Activated naive CD8-positive, alpha-beta T cell treated with anti-CD3 and anti-CD28 coated beads, Interleukin-2, amount 10 ng/mL, durations not matched to agents 7 days and 5 days (primary cell): Measurements from ENCODE around the gene SLC19A2. TPM values are rescaled to one million over a fixed set of nuclear protein-coding genes. Genes with fewer than 3 reads are reported as not detected.
"Not testable (repeated sequence)": the region's sequence is repeated elsewhere in the genome, so short reads cannot be mapped to it uniquely, and the experiment has no call there.

Source experiments
- ATAC-seq: fragments of 150-1000 bp; cut with Tn5 transposase; one replicate; pipeline ENCODE4 v1.10.0; 2021; ENCODE audit warnings: low read depth, moderate library complexity
- POLR2A ChIA-PET: fragments of 350-600 bp; sonication (Branson Sonifier 250); formaldehyde crosslinking; loops from one replicate; lab custom pipeline; 2021; ENCODE audit warnings: antibody characterized with exemption; lab: Charles Lee
- DNase-seq: peaks from one replicate; pipeline ENCODE4 v3.0.0; 2021
- H3K27ac Mint-ChIP-seq: one replicate; pipeline ENCODE4 v1.8.0; 2022; ENCODE audit warnings: mild to moderate bottlenecking, mixed read lengths
- H3K27me3 Mint-ChIP-seq: one replicate; pipeline ENCODE4 v1.8.0; 2022; ENCODE audit warnings: mild to moderate bottlenecking, moderate library complexity, mixed read lengths
- H3K36me3 Mint-ChIP-seq: one replicate; pipeline ENCODE4 v1.8.0; 2021; ENCODE audit warnings: mild to moderate bottlenecking, mixed read lengths
- H3K4me1 Mint-ChIP-seq: one replicate; pipeline ENCODE4 v1.8.0; 2021; ENCODE audit warnings: mixed read lengths
- H3K4me3 Mint-ChIP-seq: one replicate; pipeline ENCODE4 v1.8.0; 2022; ENCODE audit warnings: mild to moderate bottlenecking, moderate library complexity, mixed read lengths
- H3K9me3 Mint-ChIP-seq: one replicate; pipeline ENCODE4 v1.8.0; 2021; ENCODE audit warnings: mixed read lengths
- total RNA-seq, 2 experiments: library from RNA; stranded (reverse); gene quantifications; one replicate each; pipeline ENCODE4 v1.2.3, GENCODE V29; 2021

SLC19A2 gene, protein sequence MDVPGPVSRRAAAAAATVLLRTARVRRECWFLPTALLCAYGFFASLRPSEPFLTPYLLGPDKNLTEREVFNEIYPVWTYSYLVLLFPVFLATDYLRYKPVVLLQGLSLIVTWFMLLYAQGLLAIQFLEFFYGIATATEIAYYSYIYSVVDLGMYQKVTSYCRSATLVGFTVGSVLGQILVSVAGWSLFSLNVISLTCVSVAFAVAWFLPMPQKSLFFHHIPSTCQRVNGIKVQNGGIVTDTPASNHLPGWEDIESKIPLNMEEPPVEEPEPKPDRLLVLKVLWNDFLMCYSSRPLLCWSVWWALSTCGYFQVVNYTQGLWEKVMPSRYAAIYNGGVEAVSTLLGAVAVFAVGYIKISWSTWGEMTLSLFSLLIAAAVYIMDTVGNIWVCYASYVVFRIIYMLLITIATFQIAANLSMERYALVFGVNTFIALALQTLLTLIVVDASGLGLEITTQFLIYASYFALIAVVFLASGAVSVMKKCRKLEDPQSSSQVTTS
- 1 to 10 TPM; 4.8 to 5.0 TPM for total RNA-seq

DNA sequence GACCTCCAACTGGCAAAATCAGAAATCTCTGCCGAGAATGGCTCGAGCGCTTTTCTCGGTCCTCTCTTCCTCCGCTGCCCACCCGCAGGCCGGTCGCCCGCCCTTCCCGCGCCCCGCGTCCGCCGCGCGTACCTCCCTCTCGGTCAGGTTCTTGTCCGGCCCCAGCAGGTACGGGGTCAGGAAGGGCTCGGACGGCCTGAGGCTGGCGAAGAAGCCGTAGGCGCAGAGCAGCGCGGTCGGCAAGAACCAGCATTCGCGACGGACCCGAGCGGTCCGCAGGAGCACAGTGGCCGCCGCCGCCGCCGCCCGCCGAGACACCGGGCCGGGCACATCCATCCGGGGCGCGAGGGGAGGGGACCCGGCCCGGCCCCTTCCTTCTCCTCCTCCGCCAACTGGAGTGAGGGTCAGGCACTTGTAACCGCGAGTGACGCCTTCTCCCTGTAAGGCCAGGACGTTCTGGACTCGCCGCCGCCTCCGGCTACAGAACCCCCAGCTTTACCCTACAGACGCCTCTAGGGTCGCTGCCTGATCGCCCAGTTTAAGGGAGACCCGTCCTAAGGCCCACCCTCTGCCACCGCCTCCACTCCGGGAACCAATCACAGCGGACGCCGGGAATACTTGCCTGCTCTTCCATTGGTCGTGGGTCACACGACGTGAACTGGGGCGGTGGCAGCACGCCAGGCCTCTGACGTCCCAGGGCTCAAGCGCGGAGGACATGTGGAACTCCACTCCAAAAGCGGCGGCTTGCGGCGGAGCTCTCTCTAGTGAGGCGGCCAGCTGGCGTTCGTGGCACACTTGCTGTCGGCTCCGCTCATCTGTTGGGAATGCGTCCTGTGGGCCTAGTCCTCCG is at the start of gene SLC19A2:
Gene SLC19A2, minus strand, starts transcription at position 514 of the 850 bp plus-strand sequence. Its CDS starts 178 bp downstream, at position 336.
- no peaks in the 10 kb centered on the region for H3K36me3 Mint-ChIP-seq
- H3K9me3 Mint-ChIP-seq, result no peaks in the 10 kb centered on the region
- DNase-seq (peak; percentile 87), ATAC-seq (peak; percentile 99)
- peak within 1 kb of the TSS; percentile 87 for H3K4me3 Mint-ChIP-seq
- H3K27ac Mint-ChIP-seq, result peak within 1 kb of the TSS; percentile 84
- H3K4me1 Mint-ChIP-seq, result peaks cover 33% of the 10 kb centered on the region
- H3K27me3 Mint-ChIP-seq, result no peaks in the 10 kb centered on the region
- POLR2A ChIA-PET, result no interaction called here

DNA sequence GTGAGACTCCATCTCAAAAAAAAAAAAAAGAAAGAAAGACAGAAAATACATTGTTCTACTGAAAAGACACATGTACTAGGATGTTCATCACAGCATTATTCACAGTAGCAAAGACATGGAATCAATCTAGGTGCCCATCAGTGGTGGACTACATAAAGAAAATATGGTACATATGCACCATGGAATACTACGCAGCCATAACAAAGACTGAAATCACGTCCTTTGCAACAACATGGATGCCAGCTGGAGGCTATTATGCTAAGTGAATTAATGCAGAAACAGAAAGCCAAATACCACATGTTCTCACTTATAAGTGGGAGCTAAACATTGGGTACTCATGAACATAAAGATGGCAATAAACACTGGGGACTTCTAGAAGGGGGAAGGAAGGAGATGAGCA is 48.9 kb upstream of the SLC19A2 start:
- Mint-ChIP-seq H3K4me1 (no peaks in the 10 kb centered on the region), H3K9me3 (no peaks in the 10 kb centered on the region), H3K4me3 (no peak overlapping the region), H3K36me3 (peaks cover 2% of the 10 kb centered on the region), H3K27me3 (peaks cover 3% of the 10 kb centered on the region), H3K27ac (no peak overlapping the region)
- DNase-seq (no peak), ATAC-seq (no peak)
- POLR2A ChIA-PET, result no interaction called here

DNA sequence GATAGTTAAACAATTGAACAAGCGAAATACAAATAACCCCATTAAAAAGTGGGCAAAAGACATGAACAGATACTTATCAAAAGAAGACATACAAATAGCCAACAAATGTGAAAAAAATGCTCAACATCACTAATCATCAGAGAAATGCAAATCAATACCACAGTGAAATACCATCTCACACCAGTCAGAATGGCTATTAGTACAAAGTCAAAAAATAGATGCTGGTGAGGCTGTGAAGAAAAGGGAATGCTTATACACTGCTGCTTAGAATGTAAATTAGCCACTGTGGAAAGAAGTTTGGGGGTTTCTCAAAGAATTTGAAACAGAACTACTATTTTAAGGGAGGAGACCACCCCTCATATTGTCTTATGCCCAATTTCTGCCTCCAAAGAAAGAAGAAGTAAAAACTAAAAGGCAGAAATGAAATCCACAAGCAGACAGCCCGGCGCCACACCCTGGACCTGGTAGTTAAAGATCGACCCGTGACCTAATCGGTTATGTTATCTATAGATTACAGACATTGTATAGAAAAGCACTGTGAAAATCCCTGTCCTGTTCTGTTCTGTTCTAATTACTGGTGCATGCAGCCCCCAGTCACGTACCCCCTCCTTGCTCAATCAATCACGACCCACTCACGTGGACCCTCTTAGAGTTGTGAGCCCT is 47.9 kb upstream of the SLC19A2 start:
- POLR2A ChIA-PET, H3K4me3 Mint-ChIP-seq, DNase-seq, H3K27ac Mint-ChIP-seq, H3K36me3 Mint-ChIP-seq, H3K9me3 Mint-ChIP-seq, H3K27me3 Mint-ChIP-seq, ATAC-seq, H3K4me1 Mint-ChIP-seq: not testable (repeated sequence)

DNA sequence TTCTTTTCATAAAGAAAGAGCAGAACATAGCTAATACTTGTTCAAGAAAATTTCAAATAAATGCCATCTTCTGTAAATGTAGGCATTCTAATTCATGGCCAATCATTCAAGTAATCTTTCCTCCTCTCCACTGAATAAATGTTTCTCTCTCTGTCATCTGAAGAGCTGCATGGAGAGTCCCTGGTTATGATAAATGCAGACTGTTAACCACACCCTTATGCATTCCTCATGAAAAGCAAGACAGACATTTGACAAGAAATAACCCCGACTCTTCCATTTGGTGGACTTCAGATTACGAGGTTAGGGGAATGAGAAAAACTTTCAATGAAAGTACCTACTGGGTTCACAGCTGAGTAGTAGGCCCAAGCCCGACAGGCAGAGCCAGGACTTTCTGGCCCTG is 44.7 kb upstream of the SLC19A2 start:
- DNase-seq, result no peak
- H3K4me3 Mint-ChIP-seq, result no peak overlapping the region
- peaks cover 2% of the 10 kb centered on the region for H3K36me3 Mint-ChIP-seq
- no peak overlapping the region for H3K27ac Mint-ChIP-seq
- H3K9me3 Mint-ChIP-seq, result no peaks in the 10 kb centered on the region
- peaks cover 3% of the 10 kb centered on the region for H3K27me3 Mint-ChIP-seq
- ATAC-seq, result no peak
- POLR2A ChIA-PET, result no interaction called here
- peaks cover 12% of the 10 kb centered on the region for H3K4me1 Mint-ChIP-seq

DNA sequence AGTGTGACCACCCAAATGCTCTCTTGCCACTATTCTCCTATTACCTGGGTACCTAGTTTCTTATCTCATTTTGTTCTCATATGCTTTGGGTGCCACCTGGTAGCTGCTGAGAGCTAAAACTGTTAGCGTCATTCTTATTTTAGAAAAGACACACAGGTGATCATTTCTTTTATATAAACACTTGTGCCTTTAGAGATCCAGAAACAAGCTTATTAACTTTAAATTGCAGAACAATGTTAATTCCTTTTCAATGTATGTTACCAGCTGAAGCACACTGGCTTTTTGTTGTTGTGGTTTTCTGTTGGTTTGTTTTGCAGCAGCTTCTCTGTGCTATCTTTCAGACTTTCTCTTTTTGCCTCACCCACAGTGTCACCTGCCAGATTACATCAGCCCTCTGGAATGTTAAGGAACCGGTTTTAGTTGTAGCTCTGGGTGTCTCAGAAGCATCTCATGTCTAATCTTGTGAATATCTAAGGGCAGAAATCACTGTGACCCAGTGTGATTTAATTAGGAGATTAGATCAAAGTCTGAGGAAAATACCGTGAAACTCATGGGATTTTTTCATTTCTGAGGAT is 43.4 kb upstream of the SLC19A2 start:
- H3K27ac Mint-ChIP-seq, result peak overlapping the region; percentile 7
- POLR2A ChIA-PET, result interaction anchor here (0.5 kb wide), 1 partner anchor 380 kb away, joined by 3 read pairs; no protein-coding TSS in a partner anchor

DNA sequence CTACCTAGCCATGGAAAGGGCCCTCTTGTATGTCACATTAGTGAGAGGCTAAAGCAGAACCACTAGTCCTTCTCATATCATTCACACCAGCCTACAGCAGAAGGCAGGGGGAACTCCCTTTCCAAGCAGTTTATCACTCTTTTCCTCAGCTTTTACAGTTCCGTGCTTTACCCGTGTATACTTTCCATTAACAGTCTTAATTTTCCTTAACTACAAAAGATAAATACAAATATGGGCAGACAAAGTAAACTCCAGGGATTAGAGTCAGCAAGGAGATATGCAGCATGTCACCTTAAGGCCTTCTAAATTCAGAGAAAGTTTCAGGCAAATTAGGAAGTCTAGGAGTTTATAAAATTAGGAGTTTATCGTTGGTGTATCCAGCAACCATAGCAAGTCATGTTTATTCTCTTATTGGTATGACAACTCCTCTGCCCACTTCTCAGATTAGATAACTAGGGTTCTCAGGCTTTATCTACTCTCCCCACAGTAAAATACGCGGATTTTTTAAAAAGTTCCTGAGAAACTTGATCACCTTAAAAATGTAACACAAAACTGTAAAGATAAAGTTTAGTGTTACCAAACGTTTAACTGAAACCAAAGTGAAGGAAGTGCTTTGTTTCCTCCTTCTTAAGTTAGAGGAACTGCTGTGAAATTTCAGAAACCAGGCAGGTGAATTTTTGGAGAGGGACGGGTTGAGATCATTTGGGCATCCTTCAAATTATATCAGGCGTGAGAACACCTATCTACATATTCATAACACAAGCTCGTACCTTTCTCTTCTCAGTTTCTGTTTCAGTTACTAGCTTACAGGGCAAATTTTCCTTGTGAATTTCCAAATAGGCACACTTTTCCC is 42.7 kb upstream of the SLC19A2 start:
- peak overlapping the region; percentile 69 for H3K4me3 Mint-ChIP-seq
- POLR2A ChIA-PET, result no interaction called here
- peak overlapping the region; percentile 7 for H3K27ac Mint-ChIP-seq
- no peak for ATAC-seq
- no peak for DNase-seq
- H3K27me3 Mint-ChIP-seq, result peaks cover 3% of the 10 kb centered on the region
- peaks cover 12% of the 10 kb centered on the region for H3K4me1 Mint-ChIP-seq
- H3K9me3 Mint-ChIP-seq, result no peaks in the 10 kb centered on the region
- H3K36me3 Mint-ChIP-seq, result peaks cover 1% of the 10 kb centered on the region

More for the DNA sequence above, 43.4 kb upstream of the SLC19A2 start:
- Mint-ChIP-seq H3K4me1 (peaks cover 12% of the 10 kb centered on the region), H3K27me3 (peaks cover 3% of the 10 kb centered on the region), H3K9me3 (no peaks in the 10 kb centered on the region), H3K4me3 (peak overlapping the region; percentile 69), H3K36me3 (peaks cover 1% of the 10 kb centered on the region)
- ATAC-seq, result no peak
- no peak for DNase-seq

DNA sequence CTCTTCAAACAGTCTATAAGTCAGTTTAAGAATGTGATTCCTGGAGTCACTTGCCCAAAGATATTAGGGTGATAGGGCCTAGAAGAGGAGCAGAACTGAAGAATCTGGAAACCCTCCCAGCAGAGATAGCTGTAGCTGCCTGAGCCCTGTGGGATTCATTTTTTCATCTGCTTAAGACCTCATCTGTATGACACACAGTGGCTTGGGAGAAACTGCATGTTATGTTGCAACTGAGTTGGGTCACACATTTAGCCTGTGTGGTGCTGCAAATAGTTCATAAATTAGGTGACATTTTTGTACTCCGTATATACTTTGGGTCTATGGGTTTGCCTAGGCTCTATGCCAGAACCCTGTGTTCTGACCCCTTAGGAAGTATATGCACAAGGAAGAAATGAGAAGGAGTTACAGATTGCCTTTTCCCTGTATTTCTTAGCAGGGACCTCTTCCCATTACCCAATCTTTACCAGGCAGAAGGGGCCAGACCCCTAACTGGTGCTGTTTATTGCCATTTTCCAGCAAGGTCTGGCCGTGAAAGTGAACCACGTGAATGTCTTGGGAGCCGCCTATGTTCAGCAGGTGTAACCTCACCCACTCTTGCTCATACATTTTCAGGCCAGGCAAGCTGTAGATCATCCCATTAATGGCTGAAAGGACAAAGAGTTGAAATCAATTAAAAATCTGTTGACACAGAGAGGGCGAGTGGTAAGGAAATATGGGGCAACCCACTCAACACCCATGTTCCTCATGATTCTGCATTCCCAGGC is 41.9 kb upstream of the SLC19A2 start:
- no peak for ATAC-seq

DNA sequence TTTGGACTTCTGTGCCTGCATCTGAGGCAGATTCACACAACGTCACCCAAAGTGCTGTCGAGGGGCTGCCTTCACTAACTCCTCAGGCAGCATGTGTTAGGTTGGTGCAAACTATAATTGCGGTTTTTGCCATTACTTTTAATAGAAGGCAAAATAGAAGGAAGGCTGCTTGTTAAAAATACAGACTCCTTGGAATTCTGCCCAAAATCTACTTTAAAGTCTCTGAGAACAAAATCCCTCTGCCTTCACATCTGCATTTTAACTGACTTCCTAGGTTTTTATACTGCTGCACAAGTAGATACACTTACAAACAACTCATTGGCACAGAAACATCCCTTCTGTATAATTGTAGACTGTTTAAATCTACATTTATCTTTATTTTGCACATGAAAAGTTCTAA is 41.3 kb upstream of the SLC19A2 start:
- Mint-ChIP-seq H3K4me3 (no peak overlapping the region), H3K9me3 (no peaks in the 10 kb centered on the region), H3K4me1 (peaks cover 12% of the 10 kb centered on the region), H3K36me3 (peaks cover 1% of the 10 kb centered on the region), H3K27ac (no peak overlapping the region), H3K27me3 (no peaks in the 10 kb centered on the region)
- ATAC-seq (no peak), DNase-seq (no peak)
- POLR2A ChIA-PET, result no interaction called here

More for the DNA sequence above, 41.9 kb upstream of the SLC19A2 start:
- no peak for DNase-seq
- Mint-ChIP-seq H3K4me1 (peaks cover 12% of the 10 kb centered on the region), H3K4me3 (no peak overlapping the region), H3K9me3 (no peaks in the 10 kb centered on the region), H3K27ac (no peak overlapping the region), H3K36me3 (peaks cover 1% of the 10 kb centered on the region), H3K27me3 (no peaks in the 10 kb centered on the region)
- POLR2A ChIA-PET, result no interaction called here

DNA sequence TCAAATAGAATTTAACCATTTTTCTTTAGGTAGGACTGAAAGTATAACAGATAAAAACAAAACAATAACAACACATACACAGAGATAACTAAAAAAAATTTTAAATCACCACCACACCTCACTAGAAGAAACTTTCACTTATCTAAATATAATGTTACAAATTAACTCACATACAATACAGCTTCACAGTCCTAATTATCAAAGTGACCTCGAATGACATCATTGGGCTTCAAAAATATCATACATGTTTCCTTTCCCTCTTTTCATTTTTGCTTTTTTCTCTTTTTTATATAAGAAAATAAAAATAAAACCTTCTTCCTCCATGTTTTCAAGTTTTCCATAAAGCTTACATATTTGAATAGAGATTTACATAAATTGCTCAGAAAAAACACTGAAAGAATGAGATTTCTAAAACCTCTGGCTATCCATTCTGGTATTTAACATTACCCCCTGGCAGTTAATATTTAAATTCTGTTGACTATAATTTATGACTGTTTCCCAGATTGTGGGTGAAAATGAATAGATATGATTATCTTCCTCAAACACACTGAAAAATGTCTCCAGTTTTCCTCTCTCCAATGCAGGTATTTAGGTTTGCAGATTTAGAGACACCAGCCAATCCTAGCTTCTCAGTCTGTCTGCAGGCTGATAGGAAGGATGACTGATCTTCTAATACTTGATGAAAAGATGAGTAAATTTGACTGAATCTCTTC is 40.5 kb upstream of the SLC19A2 start:
- Mint-ChIP-seq H3K9me3 (no peaks in the 10 kb centered on the region), H3K4me3 (no peak overlapping the region), H3K4me1 (peaks cover 12% of the 10 kb centered on the region), H3K27me3 (no peaks in the 10 kb centered on the region), H3K27ac (no peak overlapping the region), H3K36me3 (peaks cover 1% of the 10 kb centered on the region)
- no peak for ATAC-seq
- DNase-seq, result no peak
- POLR2A ChIA-PET, result no interaction called here

DNA sequence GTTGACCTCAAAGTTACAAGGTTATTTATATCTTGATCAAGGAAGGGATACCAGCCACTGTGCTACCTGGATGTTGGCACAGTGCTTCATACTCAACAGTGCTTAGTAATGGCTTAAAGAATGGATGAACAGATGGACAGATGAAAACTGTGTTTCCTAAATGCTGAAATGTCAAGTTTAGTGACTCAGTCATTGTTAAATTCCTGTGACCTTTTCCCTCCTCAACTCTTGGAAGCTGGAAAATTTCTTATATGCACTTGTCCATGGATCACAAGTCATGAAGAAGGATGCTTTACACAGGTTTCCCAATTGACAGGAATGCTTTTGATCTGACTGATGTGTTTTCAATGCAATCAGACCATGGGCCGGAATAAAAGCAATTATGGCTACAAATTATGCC is 39.6 kb upstream of the SLC19A2 start:
- no peak overlapping the region for H3K27ac Mint-ChIP-seq
- H3K36me3 Mint-ChIP-seq, result peaks cover 1% of the 10 kb centered on the region
- no peaks in the 10 kb centered on the region for H3K9me3 Mint-ChIP-seq
- no peak for DNase-seq
- peaks cover 12% of the 10 kb centered on the region for H3K4me1 Mint-ChIP-seq
- H3K27me3 Mint-ChIP-seq, result no peaks in the 10 kb centered on the region
- no peak overlapping the region for H3K4me3 Mint-ChIP-seq
- no peak for ATAC-seq
- POLR2A ChIA-PET, result no interaction called here

DNA sequence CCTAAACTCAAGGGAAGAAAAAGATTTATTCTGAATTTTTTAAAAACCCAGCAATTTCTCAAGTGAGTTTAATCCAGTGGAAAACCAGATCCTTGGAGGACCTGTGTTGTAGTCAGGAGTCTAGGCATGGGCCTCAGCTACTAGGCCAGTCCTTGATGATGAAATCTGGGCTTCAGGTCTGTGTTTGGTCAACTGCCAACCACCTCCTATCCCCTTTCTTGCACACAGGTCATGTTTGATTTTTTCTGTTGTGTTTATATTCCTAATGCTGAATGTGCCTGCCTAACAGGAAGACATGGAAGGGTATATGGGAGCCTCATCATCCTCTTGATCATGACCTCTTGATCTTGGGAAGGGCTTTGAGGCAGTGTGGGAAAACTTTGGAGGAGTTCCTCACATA is 38.2 kb upstream of the SLC19A2 start:
- peaks cover 1% of the 10 kb centered on the region for H3K36me3 Mint-ChIP-seq
- no peaks in the 10 kb centered on the region for H3K9me3 Mint-ChIP-seq

More for the DNA sequence above, 38.2 kb upstream of the SLC19A2 start:
- H3K4me1 Mint-ChIP-seq, result peaks cover 7% of the 10 kb centered on the region
- ATAC-seq, result no peak
- no peak overlapping the region for H3K27ac Mint-ChIP-seq
- POLR2A ChIA-PET, result no interaction called here
- no peaks in the 10 kb centered on the region for H3K27me3 Mint-ChIP-seq
- H3K4me3 Mint-ChIP-seq, result no peak overlapping the region
- no peak for DNase-seq
